Neuronal stem cell (in vitro differentiated cells): ENCODE results near the gene IL12RB1.

Experiments
- DNase-seq: peaks from one replicate; pipeline ENCODE4 v3.0.0-alpha.2; 2013; ENCODE audit warnings: low spot score
- H2AFZ ChIP-seq: one replicate; pipeline ENCODE4 v1.6.1; 2013; ENCODE audit warnings: mild to moderate bottlenecking, low read length, inconsistent platforms
- H2AK5ac ChIP-seq: 2 replicates; pipeline ENCODE4 v1.6.1; 2013; ENCODE audit warnings: low read depth, mild to moderate bottlenecking, inconsistent platforms, low read length, moderate library complexity, mixed read lengths
- H2BK120ac ChIP-seq: 2 replicates; pipeline ENCODE4 v1.6.1; 2013; ENCODE audit warnings: low read depth, mild to moderate bottlenecking, inconsistent platforms, low read length, moderate library complexity, mixed read lengths
- H2BK12ac ChIP-seq: one replicate; pipeline ENCODE4 v1.6.1; 2013; ENCODE audit warnings: low read length, inconsistent platforms
- H2BK15ac ChIP-seq: 2 replicates; pipeline ENCODE4 v1.6.1; 2013; ENCODE audit warnings: mild to moderate bottlenecking, low read length, inconsistent platforms, mixed read lengths
- H2BK5ac ChIP-seq: one replicate; pipeline ENCODE4 v1.6.1; 2013; ENCODE audit warnings: inconsistent platforms, mild to moderate bottlenecking, low read length, moderate library complexity
- H3K14ac ChIP-seq: one replicate; pipeline ENCODE4 v1.6.1; 2013; ENCODE audit warnings: low read length, inconsistent platforms
- H3K18ac ChIP-seq: 2 replicates; pipeline ENCODE4 v1.6.1; 2013; ENCODE audit warnings: low read length, inconsistent platforms
- H3K23ac ChIP-seq: 2 replicates; pipeline ENCODE4 v1.6.1; 2013; ENCODE audit warnings: low read depth, mild to moderate bottlenecking, mixed read lengths, low read length, inconsistent platforms; ENCODE audit not compliant: poor library complexity
- H3K27ac ChIP-seq: replicated peaks from 3 replicates; pipeline ENCODE4 v1.5.1; 2013; ENCODE audit warnings: low read length, inconsistent platforms
- H3K27me3 ChIP-seq, 3 experiments: 2 replicates each; pipeline ENCODE4 v1.6.1; 2013; ENCODE audit warnings: low read length in 3 of 3, mild to moderate bottlenecking in 2 of 3, inconsistent platforms in 1 of 3, low read depth in 1 of 3, mixed read lengths in 1 of 3, moderate library complexity in 1 of 3; ENCODE audit not compliant: control insufficient read depth in 3 of 3, insufficient read depth in 3 of 3
- H3K36me3 ChIP-seq, 2 donors: replicated peaks in 1 of 2; 2 replicates each; pipeline ENCODE4 v1.6.1; 2013; ENCODE audit warnings: low read length in 2 of 2; ENCODE audit not compliant: control insufficient read depth in 2 of 2, insufficient read depth in 2 of 2
- H3K4ac ChIP-seq: 2 replicates; pipeline ENCODE4 v1.6.1; 2013; ENCODE audit warnings: inconsistent platforms, mild to moderate bottlenecking, low read length, moderate library complexity
- H3K4me1 ChIP-seq, 2 donors: 1 replicate in 1 of 2; 2 replicates in 1 of 2; pipeline ENCODE4 v1.6.1; 2013; ENCODE audit warnings: low read length in 2 of 2, low read depth in 1 of 2; ENCODE audit not compliant: control insufficient read depth in 2 of 2, insufficient read depth in 1 of 2
- H3K4me2 ChIP-seq: one replicate; pipeline ENCODE4 v1.6.1; 2013; ENCODE audit warnings: mild to moderate bottlenecking, low read length, inconsistent platforms; ENCODE audit not compliant: insufficient read depth, poor library complexity, severe bottlenecking
- H3K4me3 ChIP-seq, 2 donors: 2 replicates each; pipeline ENCODE4 v1.5.1; 2013; ENCODE audit warnings: low read length in 2 of 2, mild to moderate bottlenecking in 2 of 2, inconsistent platforms in 1 of 2, moderate library complexity in 1 of 2
- H3K79me1 ChIP-seq: one replicate; pipeline ENCODE4 v1.6.1; 2013; ENCODE audit warnings: low read depth, mild to moderate bottlenecking, inconsistent platforms, low read length, moderate library complexity
- H3K9ac ChIP-seq: one replicate; pipeline ENCODE4 v1.6.1; 2013; ENCODE audit warnings: mild to moderate bottlenecking, low read depth, low read length, inconsistent platforms; ENCODE audit not compliant: poor library complexity
- H3K9me3 ChIP-seq, 2 donors: replicated peaks in 1 of 2; 2 replicates each; pipeline versions ENCODE3 to v1.6.1; 2013; ENCODE audit warnings: low read length in 2 of 2, mild to moderate bottlenecking in 2 of 2, inconsistent platforms in 1 of 2, low read depth in 1 of 2, mixed read lengths in 1 of 2, moderate library complexity in 1 of 2; ENCODE audit not compliant: control insufficient read depth in 2 of 2, insufficient read depth in 1 of 2
- H4K8ac ChIP-seq: one replicate; pipeline ENCODE4 v1.6.1; 2013; ENCODE audit warnings: low read depth, mild to moderate bottlenecking, inconsistent platforms, low read length, moderate library complexity
- H4K91ac ChIP-seq: one replicate; pipeline ENCODE4 v1.6.1; 2013; ENCODE audit warnings: low read length, low read depth, mild to moderate bottlenecking, inconsistent platforms; ENCODE audit not compliant: poor library complexity
- WGBS, 2 donors: extraction: QIAGEN DNeasy Blood & Tissue Kit; methylation state at CpG; one replicate each; pipeline ENCODE4 v1.1.7; 2013; ENCODE audit warnings: missing lambda C conversion rate in 2 of 2, mixed read lengths in 1 of 2; ENCODE audit not compliant: insufficient read length in 2 of 2, insufficient replicate concordance in 1 of 2; ENCODE audit errors: extremely low coverage in 2 of 2; 5-methylcytosine and 5-hydroxymethylcytosine counted together

IL12RB1 gene

GRCh38 chr19:18123819-18124218 lies 37.1 kb upstream of the IL12RB1 start:
- Histone ChIP-seq H2BK12ac (no peak overlapping the region), H3K9ac (peak overlapping the region; percentile 50), H3K27ac (no peak overlapping the region), H4K8ac (no peak overlapping the region), H3K9me3 (no peaks in the 10 kb centered on the region), H3K4me2 (no peak overlapping the region), H3K79me1 (peaks cover 6% of the 10 kb centered on the region), H3K4me3 (no peak overlapping the region), H2BK120ac (no peak overlapping the region), H2BK5ac (no peak overlapping the region), H3K4me1 (peaks cover 6 to 7% of the 10 kb centered on the region in 2 donors), H4K91ac (no peak overlapping the region), H2BK15ac (peak overlapping the region; percentile 58), H3K18ac (peak overlapping the region; percentile 48), H3K4ac (no peak overlapping the region), H2AFZ (no peak overlapping the region), H3K23ac (no peak overlapping the region), H3K14ac (no peak overlapping the region), H3K27me3 (no peaks in the 10 kb centered on the region), H2AK5ac (no peak overlapping the region), H3K36me3 (peaks cover 17 to 48% of the 10 kb centered on the region in 2 donors)
- whole genome bisulfite sequencing, 2 donors: no CpG with 5 or more reads among the region's 26 CpGs
- DNase-seq: no peak

- Histone ChIP-seq H3K23ac (no peak overlapping the region), H3K4me3 (no peak overlapping the region), H3K36me3 (peaks cover 13 to 41% of the 10 kb centered on the region in 2 donors), H3K9ac (no peak overlapping the region), H2BK120ac (no peak overlapping the region), H3K4me1 (peaks cover 7 to 8% of the 10 kb centered on the region in 2 donors), H3K4me2 (no peak overlapping the region), H3K79me1 (peaks cover 6% of the 10 kb centered on the region), H4K8ac (no peak overlapping the region), H3K9me3 (no peaks in the 10 kb centered on the region), H3K4ac (no peak overlapping the region), H3K18ac (peak overlapping the region; percentile 57), H2BK15ac (no peak overlapping the region), H3K14ac (peak overlapping the region; percentile 21), H2AFZ (no peak overlapping the region), H4K91ac (no peak overlapping the region), H3K27ac (no peak overlapping the region), H3K27me3 (no peaks in the 10 kb centered on the region), H2AK5ac (no peak overlapping the region), H2BK12ac (no peak overlapping the region), H2BK5ac (peak overlapping the region; percentile 19)
- WGBS, 2 donors: no CpG with 5 or more reads among the region's 27 CpGs
- DNase-seq: no peak
These were observed 36.4 kb upstream of the IL12RB1 start for GRCh38 chr19:18122860-18123795.

- Histone ChIP-seq H2BK12ac (no peak overlapping the region), H3K27me3 (no peaks in the 10 kb centered on the region), H3K4me2 (no peak overlapping the region), H2AFZ (no peak overlapping the region), H3K4me3 (no peak overlapping the region), H3K14ac (no peak overlapping the region), H3K9ac (peak overlapping the region; percentile 44), H2BK120ac (no peak overlapping the region), H2AK5ac (no peak overlapping the region), H2BK15ac (no peak overlapping the region), H3K23ac (no peak overlapping the region), H4K8ac (no peak overlapping the region), H3K27ac (no peak overlapping the region), H3K18ac (no peak overlapping the region), H4K91ac (no peak overlapping the region), H3K4ac (no peak overlapping the region), H3K4me1 (peaks cover 8% of the 10 kb centered on the region in 2 donors), H3K36me3 (peaks cover 11 to 35% of the 10 kb centered on the region in 2 donors), H3K79me1 (peaks cover 6% of the 10 kb centered on the region), H3K9me3 (no peaks in the 10 kb centered on the region), H2BK5ac (no peak overlapping the region)
- DNase-seq: no peak
- whole genome bisulfite sequencing, 2 donors: no CpG with 5 or more reads among the region's 7 CpGs
These were observed 35.7 kb upstream of the IL12RB1 start for GRCh38 chr19:18122424-18122823.

GRCh38 chr19:18121166-18121565 lies 34.4 kb upstream of the IL12RB1 start:
- H2BK5ac ChIP-seq: no peak overlapping the region
- no peak overlapping the region for H2BK120ac ChIP-seq
- H3K36me3 ChIP-seq: peaks cover 10 to 31% of the 10 kb centered on the region in 2 donors
- no peak overlapping the region for H2BK15ac ChIP-seq
- H3K23ac ChIP-seq: no peak overlapping the region
- no peak overlapping the region for H2AFZ ChIP-seq
- H3K9me3 ChIP-seq: no peaks in the 10 kb centered on the region
- no peaks in the 10 kb centered on the region for H3K27me3 ChIP-seq
- no peak overlapping the region for H2BK12ac ChIP-seq
- H3K9ac ChIP-seq: no peak overlapping the region
- no peak overlapping the region for H3K4ac ChIP-seq
- H3K4me1 ChIP-seq: peaks cover 12% of the 10 kb centered on the region in 2 donors
- H4K8ac ChIP-seq: no peak overlapping the region
- WGBS, 2 donors: no CpG with 5 or more reads among the region's 5 CpGs
- no peak overlapping the region for H4K91ac ChIP-seq
- peaks cover 6% of the 10 kb centered on the region for H3K79me1 ChIP-seq
- H3K4me2 ChIP-seq: no peak overlapping the region
- no peak for DNase-seq
- H3K18ac ChIP-seq: no peak overlapping the region
- no peak overlapping the region for H3K27ac ChIP-seq
- no peak overlapping the region for H2AK5ac ChIP-seq
- H3K4me3 ChIP-seq: no peak overlapping the region
- H3K14ac ChIP-seq: no peak overlapping the region
